WTC11 (cell line): ENCODE measurements around the gene PRSS38.

Experiments
- CTCF ChIP-seq: fragments of 200-600 bp; IDR thresholded peaks from 2 replicates; pipeline ENCODE4 v1.8.0; 2022; ENCODE audit warnings: antibody characterized with exemption
- E2F4 ChIP-seq: sonication (generic); formaldehyde crosslinking; IDR thresholded peaks from 2 replicates; pipeline ENCODE4 v1.8.1; 2022; ENCODE audit warnings: low read depth, mild to moderate bottlenecking, moderate library complexity, missing genetic modification reagents, borderline replicate concordance
- E2F5 ChIP-seq: sonication (generic); formaldehyde crosslinking; IDR thresholded peaks from 2 replicates; pipeline ENCODE4 v1.8.1; 2022; ENCODE audit warnings: mild to moderate bottlenecking, moderate library complexity, missing genetic modification reagents
- ESRRA ChIP-seq: sonication (generic); formaldehyde crosslinking; IDR thresholded peaks from 2 replicates; pipeline ENCODE4 v1.8.1; 2022; ENCODE audit warnings: mild to moderate bottlenecking, missing genetic modification reagents, borderline replicate concordance
- NFATC4 ChIP-seq: fragments of 250-450 bp; sonication (Bioruptor Pico); IDR thresholded peaks from 2 replicates; pipeline ENCODE4 v1.9.0; 2021; ENCODE audit warnings: mild to moderate bottlenecking
- ZNF232 ChIP-seq: sonication (generic); formaldehyde crosslinking; IDR thresholded peaks from 2 replicates; pipeline ENCODE4 v1.8.0; 2022; ENCODE audit warnings: mild to moderate bottlenecking, missing genetic modification reagents
- ZNF425 ChIP-seq: fragments of 250-450 bp; sonication (Bioruptor Pico); conservative IDR thresholded peaks from 2 replicates; pipeline ENCODE4 v1.9.0; 2021; ENCODE audit warnings: mild to moderate bottlenecking
- ZNF512 ChIP-seq: sonication (generic); formaldehyde crosslinking; IDR thresholded peaks from 2 replicates; pipeline ENCODE4 v1.8.1; 2022; ENCODE audit warnings: missing genetic modification reagents, borderline replicate concordance

- TF ChIP-seq NFATC4 (CRISPR knock-in tag), result no peak
- TF ChIP-seq CTCF, result no peak
- no peak for TF ChIP-seq E2F5 (CRISPR knock-in tag)
- TF ChIP-seq E2F4, result no peak
- no peak for TF ChIP-seq ZNF512 (CRISPR knock-in tag)
- TF ChIP-seq ESRRA, result no peak
- no peak for TF ChIP-seq ZNF425 (CRISPR knock-in tag)
- TF ChIP-seq ZNF232 (CRISPR knock-in tag), result no peak
Measured at GRCh38 chr1:227864882-227865281, 49.4 kb downstream of the PRSS38 start.
